ENCODE data around the gene PAFAH2.
A peak's percentile ranks its signal among the peaks of the same experiment; 100 is the strongest.

GRCh38 chr1:26031611-26032220 is 33.9 kb upstream of the PAFAH2 start:
- TF ChIP-seq CTCF (IDR thresholded peaks at IDR 0.05) (no peak), RFX5 (IDR thresholded peaks at IDR 0.05; ENCODE audit: low read length) (no peak), MAX (IDR thresholded peaks at IDR 0.05; ENCODE audit: low read depth) (peak; percentile 40; the same call in 1 of the 2 replicates), NFIC (IDR thresholded peaks at IDR 0.05; ENCODE audit: borderline replicate concordance) (no peak)

All from SK-N-SH (cell line).